Muscle of leg (tissue), 16 donors: Measurements from ENCODE around the gene FH. TPM values are rescaled to one million over a fixed set of nuclear protein-coding genes. Genes with fewer than 3 reads are reported as not detected.

Source experiments
- DNase-seq: peaks from one replicate; pipeline ENCODE4 v3.0.0; 2013
- H3K27ac ChIP-seq: one replicate; pipeline ENCODE4 v1.5.1; 2013; ENCODE audit warnings: mild to moderate bottlenecking, low read length, control low read depth
- H3K27me3 ChIP-seq: one replicate; pipeline ENCODE4 v1.6.1; 2013; ENCODE audit warnings: low read length; ENCODE audit not compliant: control insufficient read depth, insufficient read depth
- H3K36me3 ChIP-seq: one replicate; pipeline ENCODE4 v1.6.1; 2013; ENCODE audit warnings: low read length; ENCODE audit not compliant: control insufficient read depth, insufficient read depth
- H3K4me1 ChIP-seq: one replicate; pipeline ENCODE4 v1.6.1; 2013; ENCODE audit warnings: low read length; ENCODE audit not compliant: control insufficient read depth, insufficient read depth
- H3K4me3 ChIP-seq: one replicate; pipeline ENCODE4 v1.5.1; 2013; ENCODE audit warnings: low read length, control low read depth
- H3K9me3 ChIP-seq: replicated peaks from 2 replicates; pipeline ENCODE4 v1.6.1; 2013; ENCODE audit warnings: low read depth, low read length; ENCODE audit not compliant: control insufficient read depth
- WGBS: methylation state at CpG from one replicate; pipeline ENCODE4 v1.1.5; 2013; ENCODE audit warnings: missing lambda C conversion rate; ENCODE audit not compliant: insufficient coverage; 5-methylcytosine and 5-hydroxymethylcytosine counted together
- long read RNA-seq, 11 donors: transcript quantifications; one replicate each; lab custom pipeline, GENCODE V29; 2026
- polyA plus RNA-seq, 8 donors: library from polyadenylated mRNA; unstranded; fragments of 120-200 nt; gene quantifications; one replicate each; pipeline versions ENCODE4 v1.2.1 to v1.2.3, GENCODE V29; 2013; ENCODE audit warnings: inconsistent platforms in 1 of 8, low replicate concordance in 1 of 8; ENCODE audit not compliant: insufficient read length in 8 of 8, insufficient read depth in 1 of 8
- total RNA-seq: library from RNA; stranded (reverse); fragments of 120-200 nt; gene quantifications from one replicate; pipeline ENCODE4 v1.2.4, GENCODE V29; 2013

FH gene
- total RNA-seq (53.8 TPM), polyA plus RNA-seq (10 to 100 TPM; 60.5 to 72.1 (median 64.6) TPM)
- long read RNA-seq, donor 1, transcript FH-201 (10 exons, 1,797 nt): major isoform, 13 of 24 reads
- long read RNA-seq, donor 1, partial matches to known transcripts: 10 of 24 reads
- long read RNA-seq, donor 1, other reads (novel, unspliced or antisense): 0 of 24 reads
- long read RNA-seq, donor 2, partial matches to known transcripts: 0 of 4 reads
- long read RNA-seq, donor 2, other reads (novel, unspliced or antisense): 0 of 4 reads
- long read RNA-seq, donor 3, transcript FH-201 (10 exons, 1,797 nt): major isoform, 12 of 31 reads
- long read RNA-seq, donor 3, partial matches to known transcripts: 19 of 31 reads
- long read RNA-seq, donor 3, other reads (novel, unspliced or antisense): 0 of 31 reads
- long read RNA-seq, donor 4, transcript FH-201 (10 exons, 1,797 nt): major isoform, 9 of 9 reads
- long read RNA-seq, donor 4, partial matches to known transcripts: 0 of 9 reads
- long read RNA-seq, donor 4, other reads (novel, unspliced or antisense): 0 of 9 reads
- long read RNA-seq, donor 5, transcript FH-201 (10 exons, 1,797 nt): major isoform, 32 of 115 reads
- long read RNA-seq, donor 5, partial matches to known transcripts: 83 of 115 reads
- long read RNA-seq, donor 5, other reads (novel, unspliced or antisense): 0 of 115 reads
- long read RNA-seq, donor 6, transcript FH-201 (10 exons, 1,797 nt): major isoform, 31 of 110 reads
- long read RNA-seq, donor 6, partial matches to known transcripts: 73 of 110 reads
- long read RNA-seq, donor 6, other reads (novel, unspliced or antisense): 6 of 110 reads
- long read RNA-seq, donor 7, transcript FH-201 (10 exons, 1,797 nt): major isoform, 24 of 105 reads
- long read RNA-seq, donor 7, partial matches to known transcripts: 81 of 105 reads
- long read RNA-seq, donor 7, other reads (novel, unspliced or antisense): 0 of 105 reads
- long read RNA-seq, donor 8, transcript FH-201 (10 exons, 1,797 nt): major isoform, 21 of 81 reads
- long read RNA-seq, donor 8, partial matches to known transcripts: 60 of 81 reads
- long read RNA-seq, donor 8, other reads (novel, unspliced or antisense): 0 of 81 reads
- long read RNA-seq, donor 9, transcript FH-201 (10 exons, 1,797 nt): major isoform, 7 of 67 reads
- long read RNA-seq, donor 9, partial matches to known transcripts: 60 of 67 reads
- long read RNA-seq, donor 9, other reads (novel, unspliced or antisense): 0 of 67 reads
- long read RNA-seq, donor 10, transcript FH-201 (10 exons, 1,797 nt): major isoform, 32 of 78 reads
- long read RNA-seq, donor 10, partial matches to known transcripts: 46 of 78 reads
- long read RNA-seq, donor 10, other reads (novel, unspliced or antisense): 0 of 78 reads
- long read RNA-seq, donor 11, transcript FH-201 (10 exons, 1,797 nt): major isoform, 12 of 66 reads
- long read RNA-seq, donor 11, partial matches to known transcripts: 54 of 66 reads
- long read RNA-seq, donor 11, other reads (novel, unspliced or antisense): 0 of 66 reads

- H3K27ac ChIP-seq: peak within 1 kb of the TSS; percentile 89
- WGBS: under 1% methylated on average over 49 of the region's 70 CpGs
- H3K9me3 ChIP-seq: no peaks in the 10 kb centered on the region
- H3K27me3 ChIP-seq: no peaks in the 10 kb centered on the region
- peaks cover 6% of the 10 kb centered on the region for H3K36me3 ChIP-seq
- DNase-seq: peak; percentile 99
- peak within 1 kb of the TSS; percentile 86 for H3K4me3 ChIP-seq
- H3K4me1 ChIP-seq: no peaks in the 10 kb centered on the region
Measured at GRCh38 chr1:241519308-241520079, at the start of gene FH. TSS of gene FH (minus strand) at chr1:241519755. CDS start at chr1:241519722, 33 bp downstream.

DNA sequence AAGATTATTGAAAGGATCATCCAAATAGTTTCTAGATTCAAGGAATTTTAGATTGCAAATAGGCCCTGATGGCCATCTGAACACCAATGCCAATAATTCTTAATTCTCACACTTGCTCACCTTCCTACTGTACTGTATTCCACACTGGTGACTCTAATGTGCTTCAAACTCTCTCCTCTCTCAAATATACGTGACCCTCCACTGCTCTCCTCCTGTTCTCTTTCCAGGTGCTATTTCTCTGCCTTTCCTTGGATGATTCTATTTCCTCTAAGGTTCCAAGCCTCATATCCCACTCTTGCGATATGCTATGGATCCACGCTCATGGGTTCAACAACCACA lies 41.3 kb upstream of the FH start:
- H3K4me1 ChIP-seq: no peaks in the 10 kb centered on the region
- H3K4me3 ChIP-seq: no peak overlapping the region
- no peak overlapping the region for H3K27ac ChIP-seq
- H3K27me3 ChIP-seq: no peaks in the 10 kb centered on the region
- no peaks in the 10 kb centered on the region for H3K36me3 ChIP-seq
- H3K9me3 ChIP-seq: no peaks in the 10 kb centered on the region
- DNase-seq: no peak
- WGBS: 92% methylated on average over 3 of the region's 3 CpGs

DNA sequence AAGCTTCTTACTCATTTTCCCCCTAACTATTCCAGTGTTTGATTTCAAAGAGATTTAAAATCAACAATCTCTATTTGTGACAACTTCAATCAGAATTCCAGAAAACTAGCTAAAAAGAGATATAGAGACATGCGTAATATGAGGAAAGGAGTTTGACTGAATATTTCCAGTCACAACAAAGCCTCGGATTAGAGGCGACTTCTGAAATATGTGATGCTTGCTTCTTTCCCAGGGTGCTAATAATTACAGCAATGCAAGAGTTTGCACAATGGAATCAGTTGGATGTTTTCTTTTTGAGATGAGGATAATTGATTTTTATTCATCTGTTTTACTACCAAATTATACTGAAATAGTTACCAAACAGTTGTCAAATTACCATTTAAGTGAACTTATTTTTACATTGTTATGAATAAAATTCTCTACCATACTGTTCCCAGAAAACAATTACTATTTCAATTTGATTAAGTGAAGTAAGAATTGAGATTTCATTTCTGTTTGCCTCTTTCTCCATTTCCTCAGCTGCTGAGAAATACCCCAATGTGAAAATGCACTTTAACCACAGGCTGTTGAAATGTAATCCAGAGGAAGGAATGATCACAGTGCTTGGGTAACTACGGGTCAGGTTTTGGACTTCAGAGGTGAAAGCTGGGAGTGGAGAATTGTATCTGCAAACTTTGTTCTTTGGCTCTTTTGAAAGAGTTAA lies 40.7 kb upstream of the FH start:
- Histone ChIP-seq H3K27ac (no peak overlapping the region), H3K9me3 (no peaks in the 10 kb centered on the region), H3K4me3 (no peak overlapping the region), H3K36me3 (no peaks in the 10 kb centered on the region), H3K4me1 (no peaks in the 10 kb centered on the region), H3K27me3 (no peaks in the 10 kb centered on the region)
- WGBS: 50% methylated on average over 1 of the region's 4 CpGs
- DNase-seq: no peak

DNA sequence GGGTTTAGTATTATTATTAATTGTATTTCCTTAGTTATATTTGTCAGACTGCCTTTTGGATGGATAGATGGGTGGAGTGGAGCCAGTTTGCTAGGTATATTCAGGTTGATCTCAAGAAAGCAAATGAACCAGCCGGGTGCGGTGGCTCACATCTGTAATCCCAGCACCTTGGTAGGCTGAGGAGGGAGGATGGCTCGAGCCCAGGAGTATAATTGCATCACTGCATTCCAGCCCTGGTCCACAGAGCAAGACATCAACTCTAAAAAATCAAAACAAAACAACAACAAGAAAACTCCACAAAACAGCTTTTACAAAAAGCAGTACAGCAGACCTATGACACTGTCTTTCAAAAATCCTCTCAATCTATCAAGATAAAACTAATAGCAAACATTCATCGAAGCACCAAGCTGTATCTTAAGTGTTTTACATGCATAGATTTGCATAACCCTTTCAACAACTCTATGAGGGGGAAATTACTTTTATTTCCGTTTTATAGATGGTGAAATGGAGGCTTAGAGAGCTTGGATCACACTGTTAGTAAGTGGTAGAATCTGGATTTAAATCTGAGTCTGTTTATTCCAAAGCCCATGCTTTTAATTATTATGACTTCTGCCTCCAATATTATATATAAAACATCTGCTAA lies 38.1 kb upstream of the FH start:
- Histone ChIP-seq H3K27me3 (no peaks in the 10 kb centered on the region), H3K27ac (no peak overlapping the region), H3K4me1 (no peaks in the 10 kb centered on the region), H3K4me3 (no peak overlapping the region), H3K36me3 (no peaks in the 10 kb centered on the region), H3K9me3 (no peaks in the 10 kb centered on the region)
- DNase-seq: no peak
- 100% methylated on average over 1 of the region's 5 CpGs for WGBS

DNA sequence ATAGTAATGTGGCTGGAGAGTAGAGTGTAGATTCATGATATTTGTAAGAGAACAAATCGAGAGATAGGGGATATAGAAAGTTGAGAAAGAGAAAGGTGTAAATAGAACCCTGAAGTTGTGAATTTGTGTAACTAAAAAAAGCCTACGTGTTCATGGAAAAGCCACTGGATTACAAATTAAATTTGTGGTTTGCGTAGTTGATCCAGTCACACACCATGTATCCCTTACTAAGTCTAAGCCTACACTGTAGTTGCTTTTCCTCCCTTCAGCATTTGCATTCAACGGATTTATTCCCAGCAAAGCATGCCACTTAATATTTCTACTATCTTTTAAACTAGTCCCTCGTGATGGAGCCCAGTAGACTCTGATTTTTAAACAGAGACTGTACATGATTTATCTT lies 37.5 kb upstream of the FH start:
- DNase-seq: no peak
- 57% methylated on average over 1 of the region's 5 CpGs for WGBS
- no peaks in the 10 kb centered on the region for H3K36me3 ChIP-seq
- H3K4me1 ChIP-seq: no peaks in the 10 kb centered on the region
- H3K4me3 ChIP-seq: no peak overlapping the region
- H3K9me3 ChIP-seq: no peaks in the 10 kb centered on the region
- no peaks in the 10 kb centered on the region for H3K27me3 ChIP-seq
- H3K27ac ChIP-seq: no peak overlapping the region

- no peaks in the 10 kb centered on the region for H3K36me3 ChIP-seq
- H3K27me3 ChIP-seq: no peaks in the 10 kb centered on the region
- H3K4me3 ChIP-seq: no peak overlapping the region
- DNase-seq: no peak
- WGBS: no CpG with 5 or more reads among the region's 3 CpGs
- H3K4me1 ChIP-seq: no peaks in the 10 kb centered on the region
- H3K27ac ChIP-seq: no peak overlapping the region
- no peaks in the 10 kb centered on the region for H3K9me3 ChIP-seq
Measured at GRCh38 chr1:241555526-241555925, 36.0 kb upstream of the FH start.

GRCh38 chr1:241553886-241554592 lies 34.5 kb upstream of the FH start:
- H3K4me3 ChIP-seq: no peak overlapping the region
- no peaks in the 10 kb centered on the region for H3K9me3 ChIP-seq
- WGBS: 49% methylated on average over 3 of the region's 7 CpGs
- no peaks in the 10 kb centered on the region for H3K4me1 ChIP-seq
- no peaks in the 10 kb centered on the region for H3K36me3 ChIP-seq
- DNase-seq: no peak
- no peak overlapping the region for H3K27ac ChIP-seq
- H3K27me3 ChIP-seq: no peaks in the 10 kb centered on the region
